Activated CD4-positive, alpha-beta T cell treated with anti-CD3 and anti-CD28 coated beads for 24 hours (primary cell): ENCODE data around the gene DDX31.

ENCODE experiments used
- DNase-seq, 2 donors: peaks; one replicate each; pipeline ENCODE4 v3.0.0-alpha.2; 2020; ENCODE audit warnings: low read depth in 2 of 2

The DDX31 gene

DNA sequence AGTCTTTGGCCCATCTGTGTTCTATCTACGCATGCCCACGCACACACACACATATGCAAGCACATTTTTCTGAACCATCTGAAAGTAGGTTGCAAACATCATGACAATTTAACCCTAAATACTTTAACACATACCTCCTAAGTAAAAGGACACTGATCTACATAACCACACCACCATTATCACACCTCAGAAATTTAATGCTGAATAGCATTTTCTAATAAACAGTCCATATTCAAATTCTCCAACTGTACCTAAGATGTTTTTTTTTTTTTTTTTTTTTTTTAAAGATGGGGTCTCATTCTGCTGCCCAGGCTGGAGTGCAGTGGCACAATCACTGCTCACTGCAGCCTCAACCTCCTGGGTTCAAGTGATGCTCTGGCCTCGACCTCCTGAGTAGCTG, 35.5 kb downstream of the DDX31 start:
- DNase-seq = no peak

DNA sequence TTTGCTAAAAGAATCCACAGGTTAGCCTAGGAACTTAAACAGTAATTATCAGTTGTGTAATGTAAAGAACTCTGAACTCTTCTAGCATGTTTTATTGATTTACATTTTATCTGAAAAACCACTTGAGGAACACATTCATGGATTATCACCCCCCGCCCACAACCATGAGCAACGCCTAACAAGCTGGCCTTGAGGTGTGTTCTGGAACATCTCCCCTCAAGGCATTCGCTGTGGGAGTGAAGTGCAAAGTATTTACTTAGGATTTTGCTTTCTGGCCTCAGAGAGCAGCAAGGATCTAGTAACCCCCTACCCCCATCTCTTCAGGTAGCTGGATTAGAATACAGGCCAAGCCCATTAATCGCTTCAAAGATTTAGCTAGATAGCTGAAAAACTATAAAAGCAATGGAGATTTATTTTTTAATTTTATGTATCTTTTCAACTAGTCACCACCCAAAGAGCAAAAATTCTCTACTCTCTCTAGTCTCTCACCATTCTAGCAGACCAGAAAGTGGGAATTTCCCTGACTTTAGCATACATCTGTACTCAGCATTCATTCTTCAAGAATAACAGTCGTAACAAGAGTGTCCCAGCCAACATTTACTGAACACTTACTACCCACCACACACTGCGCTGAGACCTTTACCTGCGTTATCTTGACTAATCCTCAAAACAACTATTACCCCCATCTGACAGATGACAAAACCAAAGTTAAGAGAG, 37.2 kb downstream of the DDX31 start:
- no peak for DNase-seq

DNA sequence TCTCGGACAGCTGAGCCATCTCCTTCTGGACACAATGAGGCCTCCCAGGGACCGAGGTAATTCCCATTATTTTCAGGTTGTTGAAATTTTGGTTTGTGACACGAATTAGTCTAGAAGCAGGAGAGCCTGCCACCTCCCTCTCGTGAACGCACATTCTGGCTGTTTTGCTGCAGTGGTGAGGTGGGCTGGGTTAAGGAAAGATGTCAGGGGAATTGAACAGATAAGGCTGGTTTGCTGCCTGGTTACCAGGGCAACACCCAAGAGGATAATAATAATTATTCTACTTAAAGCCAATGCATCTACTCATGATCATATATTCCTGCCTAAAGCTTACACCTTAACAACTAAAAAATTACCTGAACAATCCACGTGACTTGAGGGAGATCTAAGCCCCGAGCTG, 38.1 kb downstream of the DDX31 start:
- DNase-seq = no peak

DNA sequence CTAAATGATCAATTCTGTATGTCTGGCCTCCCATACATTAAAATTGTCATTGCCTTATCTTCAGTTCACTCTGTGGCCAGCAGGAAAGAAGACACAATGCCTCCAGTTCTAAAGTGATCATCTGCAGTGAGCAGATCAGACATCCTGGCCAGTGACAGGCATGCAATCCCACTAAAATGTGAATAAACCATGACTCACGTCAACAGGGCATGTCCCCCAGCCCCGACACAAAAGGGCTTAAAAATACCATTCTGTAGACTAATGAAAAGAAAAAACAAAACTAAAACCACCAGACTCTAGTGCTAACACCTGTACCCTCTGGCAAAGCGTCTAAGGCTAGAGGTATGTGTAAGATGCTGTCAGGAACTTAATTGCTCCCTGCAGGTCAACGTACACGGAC, 38.5 kb downstream of the DDX31 start:
- DNase-seq = no peak

DNA sequence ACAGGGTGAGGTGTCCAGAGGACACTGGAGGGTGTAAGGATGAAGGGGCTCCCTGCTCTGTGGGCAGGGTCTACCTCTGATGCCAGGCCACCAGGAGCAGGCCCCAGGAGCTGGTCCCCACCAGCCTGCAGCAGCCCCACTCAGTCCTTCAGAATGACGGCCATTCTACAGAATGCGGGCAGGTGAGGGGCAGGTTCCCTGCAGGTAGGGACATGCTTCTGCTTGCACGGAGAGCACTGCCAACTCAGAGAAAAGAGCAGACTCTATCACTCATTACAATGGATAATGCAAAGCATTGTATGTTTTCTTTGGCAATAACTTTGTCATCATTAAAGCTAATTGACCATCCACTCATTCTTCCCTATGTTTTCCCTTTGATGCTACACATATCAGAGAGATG, 39.0 kb downstream of the DDX31 start:
- no peak for DNase-seq

DNA sequence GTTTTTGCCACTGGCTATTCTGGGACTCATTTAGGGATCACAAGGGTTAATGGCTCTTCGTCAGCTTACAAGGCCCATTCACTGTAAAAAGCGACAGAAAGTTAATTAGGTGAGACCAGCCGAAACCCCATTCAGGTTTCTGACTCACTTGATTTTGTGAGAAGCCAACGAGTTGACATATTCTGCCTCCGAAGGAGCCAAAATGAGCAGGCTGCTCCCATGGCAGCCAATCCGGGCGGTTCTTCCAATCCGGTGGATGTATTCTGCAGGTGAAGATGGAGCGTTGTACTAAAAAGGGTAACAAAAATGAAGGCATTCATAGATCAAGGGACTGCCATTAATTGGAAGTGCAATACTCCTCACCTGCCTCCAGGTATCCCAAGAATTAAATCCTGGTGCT, 39.7 kb downstream of the DDX31 start:
- no peak for DNase-seq

DNA sequence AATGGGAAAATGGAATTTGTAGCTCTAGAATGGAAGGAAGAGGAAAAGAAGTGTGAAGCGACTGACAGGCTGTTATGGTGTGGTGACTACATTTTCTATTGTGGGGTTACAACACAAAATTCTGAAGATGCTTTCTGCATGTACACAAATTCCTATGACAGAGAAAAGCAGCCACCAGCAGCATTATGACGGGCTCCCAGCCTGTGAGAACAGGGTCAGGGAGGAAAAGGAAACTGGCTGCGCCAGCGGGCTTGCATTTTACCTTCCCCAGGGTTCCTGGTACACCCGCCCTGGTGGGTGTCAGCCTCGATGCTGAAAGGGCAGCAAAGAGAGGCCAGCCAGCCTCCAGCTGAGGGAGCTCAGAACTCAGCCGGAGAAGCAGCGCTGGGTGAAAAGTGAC, 41.0 kb downstream of the DDX31 start:
- no peak for DNase-seq

DNA sequence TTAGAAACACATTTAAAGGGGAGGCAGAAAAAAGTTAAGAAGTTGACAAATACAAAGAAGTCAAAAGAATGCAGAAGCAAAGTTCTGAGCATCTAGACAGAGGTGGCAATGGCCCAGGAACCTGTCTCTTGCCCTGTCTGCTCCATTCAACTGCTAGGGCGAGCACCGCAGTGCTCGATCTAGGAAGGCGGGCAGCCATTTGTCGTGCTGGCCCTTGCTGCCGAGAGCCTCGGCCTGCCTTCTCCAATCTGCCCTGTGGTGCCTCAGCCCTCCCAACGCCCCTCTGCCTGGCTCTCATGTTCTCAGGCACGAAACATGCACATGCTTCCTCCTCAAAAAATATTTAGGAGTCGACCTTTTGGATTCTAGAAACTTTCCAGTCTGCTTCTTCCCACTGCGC, 42.2 kb downstream of the DDX31 start:
- DNase-seq = no peak

DNA sequence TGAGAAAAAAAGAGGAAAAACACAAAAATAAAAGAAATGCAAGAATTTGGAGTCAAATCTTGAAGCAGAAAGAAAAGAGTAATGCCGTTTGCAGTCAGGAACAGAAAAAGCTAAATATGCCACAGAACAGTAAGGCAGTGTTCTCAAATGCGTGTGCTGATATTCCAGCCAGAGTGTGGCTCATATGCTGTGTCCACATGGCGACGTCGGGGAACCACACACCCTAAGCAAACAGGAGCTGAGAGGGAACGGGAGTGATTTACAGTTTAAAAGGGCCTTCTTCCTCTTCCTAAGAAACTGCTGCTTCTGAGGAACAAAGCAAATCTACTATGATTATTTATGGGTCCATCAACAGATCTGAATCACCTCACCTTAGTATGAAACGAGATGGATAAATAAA, 42.7 kb downstream of the DDX31 start:
- DNase-seq = no peak

DNA sequence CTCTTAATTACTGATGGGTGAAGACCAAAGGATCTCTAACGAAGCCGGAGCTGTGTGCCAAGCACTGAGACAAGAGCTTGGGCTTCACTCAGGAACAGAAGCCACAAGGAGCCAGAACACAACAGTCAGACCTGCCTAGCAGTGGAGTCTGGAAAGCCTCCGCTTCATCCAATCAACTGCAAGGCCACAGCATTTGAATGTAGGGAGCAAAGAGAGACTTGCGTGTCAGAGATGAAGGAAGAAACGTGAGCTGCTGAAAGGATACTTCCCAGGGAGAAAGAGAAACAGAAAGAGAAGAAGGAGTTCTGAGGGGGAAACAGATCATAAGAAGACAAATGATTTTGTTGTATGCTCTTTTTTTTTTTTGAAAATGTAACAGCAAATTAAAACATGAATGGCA, 43.5 kb downstream of the DDX31 start:
- DNase-seq = no peak

DNA sequence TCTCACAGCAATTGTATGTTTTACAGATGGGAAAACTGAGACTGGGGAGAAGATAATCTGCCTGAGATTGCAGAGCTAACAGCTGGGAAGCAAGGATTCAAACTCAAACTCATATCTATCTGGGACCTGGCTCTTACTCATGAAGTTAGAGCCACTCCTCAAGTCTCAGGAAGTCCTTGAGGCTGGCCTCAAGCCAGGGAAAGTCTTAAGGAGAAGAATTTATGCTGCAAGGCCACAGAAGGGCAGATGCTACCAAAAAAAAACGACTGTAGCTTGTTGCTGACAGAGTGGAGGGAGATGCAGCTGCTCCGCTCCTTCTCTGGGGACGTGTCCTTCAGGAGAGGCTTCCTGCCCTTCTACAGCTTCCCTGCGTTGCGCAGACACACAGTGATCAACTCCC, 47.6 kb downstream of the DDX31 start:
- DNase-seq = no peak

DNA sequence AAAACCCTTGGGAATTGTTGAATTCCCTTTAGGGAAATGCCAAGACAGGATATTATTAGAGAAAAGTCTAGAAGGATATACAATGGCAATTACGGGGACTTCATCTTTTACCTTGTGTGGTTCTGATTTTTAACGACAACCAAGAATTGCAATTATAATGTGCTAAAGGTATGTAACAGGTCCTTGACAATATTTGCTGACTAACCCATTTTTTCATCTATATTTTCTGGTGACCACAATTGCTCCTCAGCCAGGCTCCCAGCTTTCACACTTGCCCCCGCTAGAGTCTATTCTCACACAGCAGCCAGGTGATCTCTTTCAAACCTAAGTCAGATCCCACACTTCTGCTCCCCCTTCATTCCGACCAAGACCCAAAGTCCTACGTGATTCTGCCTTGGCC, 53.1 kb downstream of the DDX31 start:
- DNase-seq = no peak

DNA sequence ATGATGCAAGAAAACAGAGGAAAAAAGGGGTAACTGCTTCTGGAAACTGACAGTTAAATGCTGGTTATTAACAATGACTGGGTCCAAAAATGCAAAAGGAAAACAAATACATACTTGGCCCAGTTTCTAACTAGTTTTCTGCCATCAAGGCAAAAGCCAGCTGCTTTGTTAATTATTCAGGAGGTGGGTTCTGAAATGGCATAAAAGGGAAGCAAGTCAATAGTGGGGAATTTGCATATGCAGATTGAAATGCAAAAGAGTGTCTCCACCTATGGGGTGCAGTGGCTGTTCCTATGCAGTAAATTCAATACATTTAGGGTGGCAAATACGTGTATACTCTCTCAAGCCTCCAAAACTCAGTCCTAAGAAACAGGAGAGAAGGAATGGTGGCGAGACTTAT, 54.0 kb downstream of the DDX31 start:
- no peak for DNase-seq

DNA sequence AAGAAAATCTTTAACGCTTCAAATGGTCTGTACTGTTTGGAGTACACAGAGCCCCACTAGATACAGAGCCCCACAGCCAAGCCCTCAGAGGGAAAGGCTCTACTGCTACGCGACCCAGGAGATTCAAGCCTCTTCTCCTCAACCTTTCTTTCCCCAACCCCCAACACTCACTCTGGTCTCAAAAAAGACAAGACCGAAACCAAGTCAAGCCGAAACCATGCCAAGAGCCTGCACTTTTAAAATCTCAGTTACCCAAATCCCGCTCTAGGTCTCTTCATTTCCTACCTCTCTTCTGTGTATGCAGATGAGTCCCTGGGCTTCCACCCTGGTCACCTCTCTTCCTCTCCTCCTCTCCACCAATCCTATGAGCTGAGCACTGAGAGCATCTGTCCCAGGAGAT, 55.5 kb downstream of the DDX31 start:
- no peak for DNase-seq

DNA sequence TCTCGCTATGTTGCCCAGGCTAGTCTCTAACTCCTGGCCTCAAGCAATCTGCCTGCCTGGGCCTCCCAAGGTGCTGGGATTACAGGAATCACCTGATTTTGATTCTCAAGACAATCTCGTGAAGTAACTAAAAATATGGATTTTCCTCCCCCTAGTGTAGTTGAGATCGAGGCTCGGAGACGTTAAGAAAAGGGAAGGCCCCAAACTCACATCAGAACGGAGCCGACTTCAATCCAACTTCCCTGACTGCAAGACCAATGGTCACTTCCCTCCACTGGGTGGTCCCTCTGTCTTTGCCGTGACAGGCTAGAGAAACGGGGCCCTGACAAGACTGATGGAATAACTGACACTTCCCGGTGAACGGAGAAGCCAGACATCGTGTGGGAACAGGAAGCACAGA, 59.1 kb downstream of the DDX31 start:
- DNase-seq = no peak

DNA sequence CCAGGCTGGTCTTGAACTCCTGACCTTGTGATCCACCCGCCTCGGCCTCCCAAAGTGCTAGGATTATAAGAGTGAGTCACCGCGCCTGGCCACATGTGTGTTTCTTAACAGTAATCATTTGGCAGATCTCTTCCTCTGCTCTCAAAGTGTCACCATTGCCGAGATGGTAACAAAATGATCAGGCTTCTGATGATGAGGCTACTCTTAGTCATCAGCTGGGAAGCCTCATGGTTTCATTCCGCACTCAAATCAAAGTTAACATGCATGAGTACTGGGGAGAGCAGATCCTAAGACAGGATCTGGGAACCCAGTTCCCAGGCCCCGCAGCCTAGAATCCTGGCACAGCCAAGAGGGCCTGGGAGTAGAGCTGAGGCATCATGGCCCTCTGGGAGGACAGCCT, 60.0 kb downstream of the DDX31 start:
- DNase-seq = no peak

DNA sequence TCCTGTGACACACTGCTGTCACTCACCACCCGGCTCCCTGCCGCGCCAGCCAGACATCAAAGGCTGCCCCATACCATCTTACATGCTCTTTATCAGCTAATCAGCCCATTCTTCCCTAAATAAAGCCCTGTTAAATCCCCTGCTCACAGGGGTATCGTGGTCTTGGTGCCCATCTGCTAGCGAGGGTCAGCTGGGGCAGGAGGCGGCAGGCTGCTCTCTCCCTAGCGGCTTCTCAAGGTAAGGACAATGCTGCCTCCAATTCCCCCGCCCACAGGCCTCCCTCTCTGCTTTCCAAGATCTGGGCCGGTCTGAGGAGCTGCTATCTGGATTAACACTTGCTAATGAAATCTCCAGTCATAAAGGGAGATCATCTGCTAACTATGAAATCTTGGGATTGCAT, 60.6 kb downstream of the DDX31 start:
- no peak for DNase-seq

DNA sequence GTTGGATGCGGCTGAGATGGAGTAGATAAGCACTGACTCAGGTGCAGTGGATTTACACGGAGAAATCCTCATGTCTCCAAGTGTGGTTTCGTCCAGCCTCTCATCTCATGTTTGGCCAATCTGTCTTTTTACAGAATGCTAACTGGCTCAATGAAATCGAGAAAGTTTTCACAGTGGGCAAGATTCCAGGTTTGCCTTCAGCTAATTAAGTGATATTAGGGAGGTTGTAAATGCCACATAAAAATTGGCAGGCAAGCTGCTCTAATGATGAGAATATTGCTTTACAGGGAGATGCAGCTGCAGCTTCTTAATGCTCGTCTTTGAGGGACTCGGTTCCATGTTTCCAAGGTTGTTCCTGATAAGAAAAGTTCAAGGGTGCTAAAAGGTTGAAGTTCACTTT, 63.7 kb downstream of the DDX31 start:
- no peak for DNase-seq

DNA sequence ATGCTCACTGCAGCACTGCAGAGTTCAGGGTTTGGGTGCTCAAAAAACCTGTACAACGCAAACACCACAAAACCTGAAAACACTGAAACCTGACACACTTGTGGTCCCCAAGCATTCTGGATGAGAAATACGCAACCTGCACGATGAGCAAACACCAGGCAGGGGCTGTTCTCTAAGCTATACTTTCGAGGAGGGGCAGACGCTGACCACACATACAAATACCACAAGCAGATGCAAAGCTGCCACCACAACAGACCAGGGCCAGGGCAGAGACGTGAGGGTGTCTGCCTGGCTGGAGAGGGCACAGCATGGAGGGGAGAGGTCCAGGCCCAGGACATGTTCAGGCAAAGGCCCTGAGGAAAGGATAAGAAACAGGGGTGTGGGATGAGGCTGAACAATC, 64.4 kb downstream of the DDX31 start:
- no peak for DNase-seq

DNA sequence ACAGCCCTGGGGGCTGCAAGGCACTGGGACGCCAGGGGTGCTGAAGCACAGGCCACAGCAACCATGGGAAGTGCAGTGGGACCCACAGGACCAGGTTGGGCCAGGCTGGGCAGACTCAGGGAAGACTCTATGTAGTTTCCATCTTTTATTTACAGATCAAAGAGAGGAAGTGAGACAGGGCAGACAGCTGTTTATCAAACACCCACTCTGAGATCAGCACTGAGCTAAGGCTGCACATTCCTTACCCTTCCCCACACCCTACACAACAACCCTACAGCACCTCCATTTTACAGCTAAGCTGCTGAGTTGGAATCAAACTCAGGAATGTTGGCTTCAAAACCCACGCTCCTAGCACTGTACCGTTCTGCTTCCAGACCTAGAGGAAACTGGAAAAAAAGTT, 67.6 kb downstream of the DDX31 start:
- DNase-seq = no peak

DNA sequence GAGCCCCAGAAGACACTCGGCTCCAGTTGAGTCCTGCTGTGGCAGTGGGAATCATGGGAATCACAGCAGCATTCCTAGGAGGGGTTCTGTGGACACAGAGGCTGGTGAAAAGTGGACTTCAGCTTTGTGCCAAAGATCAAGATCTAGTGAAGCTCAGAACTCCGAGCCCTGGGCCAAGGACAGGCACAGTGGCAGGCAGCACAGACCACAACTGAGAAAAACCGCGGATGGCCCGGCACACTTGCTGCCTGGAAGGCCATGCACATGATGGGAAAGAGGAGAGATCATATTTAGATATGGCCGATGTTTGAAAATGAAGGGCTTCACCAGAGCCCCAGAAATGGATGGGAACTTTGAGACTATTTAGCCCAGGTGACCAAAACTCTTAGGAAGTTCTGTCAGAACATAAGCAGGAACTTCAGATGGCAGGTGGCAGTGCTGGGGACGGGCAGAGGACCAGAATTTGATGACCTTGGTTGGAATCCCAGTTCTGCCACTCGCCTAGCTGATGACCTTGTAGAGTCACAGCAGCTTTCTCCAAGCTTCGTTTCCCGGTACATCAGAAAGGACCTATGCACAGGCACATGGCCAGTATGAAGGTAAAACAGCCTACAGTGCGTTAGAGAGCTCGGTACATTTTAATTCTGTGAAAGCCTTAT, 69.3 kb downstream of the DDX31 start:
- DNase-seq = no peak

DNA sequence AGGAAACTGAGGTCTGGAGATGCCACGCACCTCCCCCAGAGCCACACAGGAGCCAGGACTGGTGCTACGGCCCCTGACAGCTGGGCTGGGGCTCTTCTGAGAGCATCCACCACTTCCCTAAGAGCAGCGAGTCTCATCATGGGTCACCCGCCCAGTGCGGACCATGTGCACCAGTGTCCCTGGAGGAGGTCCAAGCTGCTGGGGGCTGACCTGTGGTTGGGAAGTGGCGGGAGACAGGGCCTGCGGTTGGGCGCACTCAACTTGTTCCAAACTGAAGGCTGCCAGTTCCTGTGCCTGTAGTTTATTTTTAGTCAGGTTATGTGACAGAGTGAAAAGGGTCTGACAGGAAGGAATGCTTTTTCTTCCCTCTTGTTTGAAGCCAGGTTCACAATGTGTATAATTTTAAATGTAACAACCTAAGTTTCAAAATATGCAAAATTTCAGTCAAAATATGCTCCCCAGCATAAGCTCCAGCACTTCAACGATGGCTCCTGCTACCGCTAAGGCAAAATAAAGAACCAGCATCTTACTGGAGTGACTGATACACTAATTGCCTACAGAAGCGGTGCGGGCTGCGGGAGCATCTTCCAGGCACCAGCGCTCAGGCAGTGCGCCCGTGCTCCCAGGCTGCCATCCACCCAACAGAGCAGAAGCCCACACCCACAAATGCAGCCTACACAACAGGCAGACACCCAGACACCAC, 72.6 kb downstream of the DDX31 start:
- DNase-seq = no peak

DNA sequence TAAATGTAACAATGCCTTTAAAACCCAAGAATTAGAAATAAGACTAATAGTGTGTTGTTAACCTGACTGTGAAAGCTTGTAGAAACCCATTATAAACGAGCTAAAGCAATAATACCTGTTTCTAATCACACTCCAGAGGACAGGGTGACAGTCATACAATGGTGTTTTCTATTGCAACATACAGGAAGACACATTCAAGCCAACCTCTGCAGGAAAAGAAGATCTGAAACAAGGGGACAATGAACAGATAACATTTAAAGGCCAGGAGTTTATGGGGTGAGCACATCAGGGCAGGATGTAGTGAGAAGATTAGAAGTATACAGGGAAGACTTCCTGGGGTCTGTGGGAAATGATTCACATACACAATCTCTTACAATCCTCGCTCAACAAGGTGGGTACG, 73.6 kb downstream of the DDX31 start:
- no peak for DNase-seq
